Measurements from ENCODE around the gene OXGR1.

OXGR1 gene

GRCh38 chr13:96963786-96964475, 30.3 kb downstream of the OXGR1 start:
- no peak for DNase-seq (ENCODE audit: low read depth in 2 of 2, low spot score in 1 of 2)

- DNase-seq (ENCODE audit: low read depth in 2 of 2, low spot score in 1 of 2), result no peak
These were observed 33.9 kb downstream of the OXGR1 start for GRCh38 chr13:96960379-96960778.

GRCh38 chr13:96958286-96958891, 35.9 kb downstream of the OXGR1 start:
- DNase-seq (ENCODE audit: low read depth in 2 of 2, low spot score in 1 of 2), result no peak

DNA sequence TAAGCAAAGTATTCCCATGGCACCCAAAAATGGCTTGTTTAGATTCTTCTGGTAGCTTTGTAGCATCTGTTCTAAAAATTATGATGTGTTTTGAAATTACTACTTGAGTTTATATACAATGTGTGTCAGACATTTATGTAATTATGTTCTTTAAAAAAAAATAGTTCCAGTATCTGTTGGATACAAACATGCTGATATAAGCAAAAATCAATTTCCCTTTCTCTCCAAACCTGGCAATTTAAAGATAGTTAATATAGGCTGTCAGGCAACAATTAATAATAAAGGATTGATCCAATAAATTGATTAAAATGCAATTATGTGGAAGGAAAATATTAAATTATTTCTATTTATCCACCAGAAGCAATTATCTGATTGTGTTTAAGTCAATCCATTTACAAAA, 41.7 kb downstream of the OXGR1 start:
- no peak for DNase-seq (ENCODE audit: low read depth in 2 of 2, low spot score in 1 of 2)

DNA sequence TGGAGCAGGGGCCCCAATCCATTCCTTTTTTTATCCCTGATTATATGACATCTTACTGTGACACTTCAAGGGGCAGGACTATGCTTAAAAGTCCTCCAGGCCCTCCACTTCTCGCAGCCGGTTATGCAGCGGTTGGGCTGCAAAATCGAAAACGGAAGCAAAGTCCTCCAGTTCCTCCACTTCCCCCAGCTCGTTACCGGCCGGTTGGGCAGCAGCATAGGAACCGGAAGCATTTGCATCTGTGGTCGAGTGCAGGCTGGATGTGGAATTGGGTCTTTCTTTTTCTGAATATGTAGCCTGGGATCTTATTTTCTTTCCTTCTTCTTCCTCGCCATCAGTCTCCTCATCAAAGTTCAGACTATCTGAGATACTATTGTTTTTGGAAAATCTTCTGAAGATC, 46.1 kb downstream of the OXGR1 start:
- no peak for DNase-seq (ENCODE audit: low read depth in 2 of 2, low spot score in 1 of 2)

GRCh38 chr13:96947343-96947910, 46.8 kb downstream of the OXGR1 start:
- DNase-seq (ENCODE audit: low read depth in 2 of 2, low spot score in 1 of 2), result no peak

DNA sequence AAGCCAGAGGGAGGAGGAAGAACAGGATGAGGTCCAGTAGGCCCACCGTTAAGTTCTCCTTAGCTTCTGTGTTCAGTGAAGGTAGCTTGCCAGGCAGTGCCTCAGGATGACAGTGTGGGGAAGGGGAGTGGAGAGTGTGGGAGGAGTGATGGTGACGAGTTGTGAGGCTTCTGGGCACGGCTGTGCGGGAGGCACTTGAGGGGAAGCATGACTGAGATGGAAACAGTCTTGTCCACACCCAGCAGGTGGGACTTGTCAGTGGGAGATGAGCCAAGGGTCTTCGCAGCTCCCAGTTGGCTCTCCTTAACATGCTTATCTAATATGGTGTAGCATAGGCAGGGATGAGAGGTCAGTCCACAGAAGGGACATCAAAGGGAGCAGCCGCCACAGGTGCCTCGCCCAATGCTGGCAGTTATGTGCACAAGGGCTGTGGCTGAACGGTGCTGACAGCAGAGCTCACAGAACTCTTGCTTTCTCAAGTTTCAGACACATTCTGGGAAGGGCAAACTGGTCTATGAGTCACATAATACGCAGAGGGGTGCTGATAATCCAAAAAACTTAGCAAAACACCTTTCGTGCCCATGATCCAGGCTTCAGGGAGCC, 47.5 kb downstream of the OXGR1 start:
- no peak for DNase-seq (ENCODE audit: low read depth in 2 of 2, low spot score in 1 of 2)

- no peak for DNase-seq (ENCODE audit: low read depth in 2 of 2, low spot score in 1 of 2)
These were observed 53.3 kb downstream of the OXGR1 start for GRCh38 chr13:96940961-96941360.

GRCh38 chr13:96935901-96936300, 58.4 kb downstream of the OXGR1 start:
- DNase-seq (ENCODE audit: low read depth in 2 of 2, low spot score in 1 of 2), result no peak

All from stimulated activated CD8-positive, alpha-beta memory T cell treated with anti-CD3 and anti-CD28 coated beads, Interleukin-4, amount 100 ng/mL, for 1 hour (primary cell).